ENCODE measurements around the gene C19orf44.
"Not testable (repeated sequence)": the region's sequence is repeated elsewhere in the genome, so short reads cannot be mapped to it uniquely, and the experiment has no call there.

The C19orf44 gene

DNA sequence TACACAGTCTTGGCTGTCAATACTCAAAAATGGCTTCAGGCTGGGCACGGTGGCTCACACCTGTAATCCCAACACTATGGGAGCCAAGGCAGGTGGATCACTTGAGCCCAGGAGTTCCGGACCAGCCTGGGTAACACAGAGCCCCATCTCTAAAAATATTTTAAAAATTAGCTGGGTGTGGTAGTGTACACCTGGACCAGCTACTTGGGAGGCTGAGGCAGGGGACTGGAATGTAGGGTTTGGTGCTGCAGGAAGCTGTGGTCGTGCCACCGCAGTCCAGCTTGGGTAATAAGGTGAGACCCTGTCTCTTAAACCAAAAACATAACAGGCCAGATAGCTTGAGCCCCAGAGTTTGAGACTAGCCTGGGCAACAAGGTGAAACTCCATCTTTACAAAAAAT, 52.8 kb downstream of the C19orf44 start:
- Histone ChIP-seq H3K9ac (ENCODE audit: low read depth, low read length, poor library complexity, severe bottlenecking) (no peak overlapping the region), H3K9me3 (ENCODE audit: insufficient read depth, low read depth, low read length) (no peaks in the 10 kb centered on the region), H3K27me3 (ENCODE audit: insufficient read depth, low read length, poor library complexity, severe bottlenecking) (no peaks in the 10 kb centered on the region), H3K9me2 (replicated peaks; ENCODE audit: low read depth, low read length) (no peaks in the 10 kb centered on the region), H3K4me2 (ENCODE audit: low read depth, low read length, poor library complexity, severe bottlenecking) (no peak overlapping the region), H4K20me1 (ENCODE audit: insufficient read depth, low read length, poor library complexity, severe bottlenecking) (no peaks in the 10 kb centered on the region), H3K4me3 (ENCODE audit: low read length, poor library complexity, severe bottlenecking) (no peak overlapping the region), H3F3A (ENCODE audit: low read depth) (peaks cover 2% of the 10 kb centered on the region; the same call in 1 of the 2 replicates), H3K4me1 (ENCODE audit: insufficient read depth, low read length, poor library complexity, severe bottlenecking) (peaks cover 7% of the 10 kb centered on the region), H3K79me2 (ENCODE audit: insufficient read depth, low read length) (peaks cover 10% of the 10 kb centered on the region), H3K36me3 (ENCODE audit: insufficient read depth, low read length) (peaks cover 16% of the 10 kb centered on the region; the same call in 1 of the 2 replicates), H2AFZ (ENCODE audit: low read length) (no peak overlapping the region)
- TF ChIP-seq, protein P1, sequence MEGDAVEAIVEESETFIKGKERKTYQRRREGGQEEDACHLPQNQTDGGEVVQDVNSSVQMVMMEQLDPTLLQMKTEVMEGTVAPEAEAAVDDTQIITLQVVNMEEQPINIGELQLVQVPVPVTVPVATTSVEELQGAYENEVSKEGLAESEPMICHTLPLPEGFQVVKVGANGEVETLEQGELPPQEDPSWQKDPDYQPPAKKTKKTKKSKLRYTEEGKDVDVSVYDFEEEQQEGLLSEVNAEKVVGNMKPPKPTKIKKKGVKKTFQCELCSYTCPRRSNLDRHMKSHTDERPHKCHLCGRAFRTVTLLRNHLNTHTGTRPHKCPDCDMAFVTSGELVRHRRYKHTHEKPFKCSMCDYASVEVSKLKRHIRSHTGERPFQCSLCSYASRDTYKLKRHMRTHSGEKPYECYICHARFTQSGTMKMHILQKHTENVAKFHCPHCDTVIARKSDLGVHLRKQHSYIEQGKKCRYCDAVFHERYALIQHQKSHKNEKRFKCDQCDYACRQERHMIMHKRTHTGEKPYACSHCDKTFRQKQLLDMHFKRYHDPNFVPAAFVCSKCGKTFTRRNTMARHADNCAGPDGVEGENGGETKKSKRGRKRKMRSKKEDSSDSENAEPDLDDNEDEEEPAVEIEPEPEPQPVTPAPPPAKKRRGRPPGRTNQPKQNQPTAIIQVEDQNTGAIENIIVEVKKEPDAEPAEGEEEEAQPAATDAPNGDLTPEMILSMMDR (conservative IDR thresholded peaks at IDR 0.05; ENCODE audit: low read length) = no peak
- TF ChIP-seq EZH2phosphoT487 (IDR thresholded peaks at IDR 0.05; ENCODE audit: borderline replicate concordance) = no peak

DNA sequence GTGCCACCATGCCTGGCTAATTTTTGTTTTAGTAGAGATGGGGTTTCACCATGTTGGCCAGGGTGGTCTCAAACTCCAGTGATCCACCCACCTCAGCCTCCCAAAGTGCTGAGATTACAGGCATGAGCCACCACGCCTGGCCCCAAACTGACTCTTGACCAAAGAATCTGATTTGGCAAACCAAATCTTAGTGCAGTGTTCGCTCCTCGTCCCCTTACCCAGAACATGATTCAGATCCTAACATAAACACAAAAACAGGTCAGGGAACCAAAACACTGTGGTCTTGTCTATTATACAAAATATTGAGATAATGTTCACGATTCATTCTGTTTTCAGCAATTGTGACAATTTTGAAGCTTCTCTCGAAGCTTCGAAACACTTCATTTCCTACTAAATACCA, 55.7 kb downstream of the C19orf44 start:
- H3K36me3 ChIP-seq (ENCODE audit: insufficient read depth, low read length) = peaks cover 22% of the 10 kb centered on the region; the same call in 1 of the 2 replicates
- H4K20me1 ChIP-seq (ENCODE audit: insufficient read depth, low read length, poor library complexity, severe bottlenecking); H3K4me2 ChIP-seq (ENCODE audit: low read depth, low read length, poor library complexity, severe bottlenecking); H3F3A ChIP-seq (ENCODE audit: low read depth); H3K4me1 ChIP-seq (ENCODE audit: insufficient read depth, low read length, poor library complexity, severe bottlenecking); H2AFZ ChIP-seq (ENCODE audit: low read length); H3K27me3 ChIP-seq (ENCODE audit: insufficient read depth, low read length, poor library complexity, severe bottlenecking); H3K79me2 ChIP-seq (ENCODE audit: insufficient read depth, low read length); H3K9ac ChIP-seq (ENCODE audit: low read depth, low read length, poor library complexity, severe bottlenecking); H3K4me3 ChIP-seq (ENCODE audit: low read length, poor library complexity, severe bottlenecking); H3K9me3 ChIP-seq (ENCODE audit: insufficient read depth, low read depth, low read length); H3K9me2 ChIP-seq (replicated peaks; ENCODE audit: low read depth, low read length): not testable (repeated sequence)

DNA sequence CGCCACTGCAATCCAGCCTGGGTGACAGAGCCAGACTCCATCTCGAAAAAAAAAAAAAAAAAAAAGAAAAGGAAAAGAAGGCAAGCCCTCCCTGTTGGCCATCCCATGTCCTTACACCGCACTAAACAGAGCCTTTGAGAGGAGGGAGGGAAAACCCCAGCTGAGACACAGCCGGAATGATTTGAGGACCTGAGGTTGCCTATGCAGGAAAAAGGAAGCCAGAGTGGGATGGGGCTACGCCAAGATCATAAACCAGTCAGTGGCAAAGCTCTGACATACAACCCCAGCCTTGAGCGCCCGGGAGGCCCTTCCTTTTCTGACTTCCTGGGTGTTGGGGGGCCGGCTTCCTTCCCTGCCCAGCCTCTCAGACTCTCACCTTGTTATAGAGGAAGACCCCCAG, 58.6 kb downstream of the C19orf44 start:
- TF ChIP-seq, protein P1 (conservative IDR thresholded peaks at IDR 0.05; ENCODE audit: low read length) = no peak
- no peak for TF ChIP-seq EZH2phosphoT487 (IDR thresholded peaks at IDR 0.05; ENCODE audit: borderline replicate concordance)

DNA sequence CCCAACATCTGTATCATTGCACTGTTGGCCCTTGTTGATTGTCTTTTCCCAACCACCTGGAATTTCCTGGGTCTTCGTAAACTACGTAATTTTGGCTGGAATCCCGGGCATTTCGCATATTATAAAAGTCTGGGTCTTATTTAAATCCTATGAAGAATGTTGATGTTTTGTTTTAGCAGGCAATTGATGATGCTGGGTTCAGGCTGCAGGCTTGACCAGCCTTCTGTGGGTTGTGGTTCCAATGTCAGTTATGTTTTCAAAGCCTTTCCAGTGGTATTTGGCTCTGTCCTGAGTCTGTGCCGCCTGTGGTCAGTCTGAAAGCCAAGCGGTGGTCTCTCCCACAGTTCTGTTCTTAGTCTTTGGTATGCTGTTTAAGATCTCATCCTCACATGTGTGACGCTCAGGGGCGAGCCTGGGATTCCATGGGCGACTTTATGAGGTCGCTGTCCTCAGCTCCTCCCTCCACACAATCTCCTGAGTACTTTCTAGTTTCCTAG, 63.6 kb downstream of the C19orf44 start:
- no peak overlapping the region for H3K4me3 ChIP-seq (ENCODE audit: low read length, poor library complexity, severe bottlenecking)
- peaks cover 6% of the 10 kb centered on the region for H3K4me1 ChIP-seq (ENCODE audit: insufficient read depth, low read length, poor library complexity, severe bottlenecking)
- no peak for TF ChIP-seq EZH2phosphoT487 (IDR thresholded peaks at IDR 0.05; ENCODE audit: borderline replicate concordance)
- TF ChIP-seq, protein P1 (conservative IDR thresholded peaks at IDR 0.05; ENCODE audit: low read length) = no peak
- no peaks in the 10 kb centered on the region for H3K9me3 ChIP-seq (ENCODE audit: insufficient read depth, low read depth, low read length)
- no peaks in the 10 kb centered on the region for H3F3A ChIP-seq (ENCODE audit: low read depth)
- H3K36me3 ChIP-seq (ENCODE audit: insufficient read depth, low read length) = peaks cover 30% of the 10 kb centered on the region; the same call in 1 of the 2 replicates
- peaks cover 5% of the 10 kb centered on the region; the same call in 1 of the 2 replicates for H3K79me2 ChIP-seq (ENCODE audit: insufficient read depth, low read length)
- H3K27me3 ChIP-seq (ENCODE audit: insufficient read depth, low read length, poor library complexity, severe bottlenecking) = no peaks in the 10 kb centered on the region
- H4K20me1 ChIP-seq (ENCODE audit: insufficient read depth, low read length, poor library complexity, severe bottlenecking) = no peaks in the 10 kb centered on the region
- no peak overlapping the region for H2AFZ ChIP-seq (ENCODE audit: low read length)
- no peak overlapping the region for H3K4me2 ChIP-seq (ENCODE audit: low read depth, low read length, poor library complexity, severe bottlenecking)
- H3K9ac ChIP-seq (ENCODE audit: low read depth, low read length, poor library complexity, severe bottlenecking) = no peak overlapping the region
- H3K9me2 ChIP-seq (replicated peaks; ENCODE audit: low read depth, low read length) = no peaks in the 10 kb centered on the region

More for the DNA sequence above, 58.6 kb downstream of the C19orf44 start:
- H3K27me3 ChIP-seq (ENCODE audit: insufficient read depth, low read length, poor library complexity, severe bottlenecking) = no peaks in the 10 kb centered on the region
- H3K79me2 ChIP-seq (ENCODE audit: insufficient read depth, low read length) = no peaks in the 10 kb centered on the region
- no peak overlapping the region for H3K9ac ChIP-seq (ENCODE audit: low read depth, low read length, poor library complexity, severe bottlenecking)
- no peak overlapping the region for H2AFZ ChIP-seq (ENCODE audit: low read length)
- H3K4me1 ChIP-seq (ENCODE audit: insufficient read depth, low read length, poor library complexity, severe bottlenecking) = no peaks in the 10 kb centered on the region
- no peaks in the 10 kb centered on the region for H3F3A ChIP-seq (ENCODE audit: low read depth)
- H4K20me1 ChIP-seq (ENCODE audit: insufficient read depth, low read length, poor library complexity, severe bottlenecking) = no peaks in the 10 kb centered on the region
- H3K4me2 ChIP-seq (ENCODE audit: low read depth, low read length, poor library complexity, severe bottlenecking) = no peak overlapping the region
- H3K36me3 ChIP-seq (ENCODE audit: insufficient read depth, low read length) = peaks cover 27% of the 10 kb centered on the region; the same call in 1 of the 2 replicates
- H3K9me2 ChIP-seq (replicated peaks; ENCODE audit: low read depth, low read length) = no peaks in the 10 kb centered on the region
- H3K9me3 ChIP-seq (ENCODE audit: insufficient read depth, low read depth, low read length) = no peaks in the 10 kb centered on the region
- H3K4me3 ChIP-seq (ENCODE audit: low read length, poor library complexity, severe bottlenecking) = no peak overlapping the region
